ENCODE measurements around the gene CREB3.

DNA sequence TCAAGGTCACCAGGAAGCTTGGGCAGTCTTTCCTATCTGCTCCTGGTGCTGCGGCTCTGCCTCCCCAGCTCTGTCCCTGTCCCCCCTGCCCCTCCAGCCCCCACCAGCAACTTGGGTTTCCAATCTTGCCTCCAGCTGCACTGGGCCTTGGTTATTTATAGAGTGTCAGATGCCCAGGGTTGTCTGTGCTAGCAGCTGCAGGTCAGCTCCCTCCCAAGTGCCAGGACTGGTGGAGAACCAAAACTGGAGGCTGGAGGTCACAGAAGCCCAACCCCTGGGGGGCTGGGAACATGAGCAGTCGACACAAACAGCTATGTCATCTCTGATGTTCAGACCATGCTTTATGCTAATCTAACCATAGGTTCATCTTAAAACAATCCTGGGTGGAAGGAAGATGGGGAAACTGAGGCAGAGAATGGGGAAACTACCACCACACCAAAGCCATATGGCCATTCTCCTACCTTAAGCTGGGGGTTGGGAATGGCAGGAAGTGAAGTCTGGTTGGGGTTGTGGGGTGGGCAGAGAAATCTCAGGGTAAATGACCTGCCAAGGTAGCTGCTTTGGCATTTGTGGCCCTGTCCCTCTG is 44.4 kb upstream of the CREB3 start:
- no peak for TF ChIP-seq EZH2 (IDR thresholded peaks at IDR 0.05; ENCODE audit: low read depth)
- TF ChIP-seq, protein P1, sequence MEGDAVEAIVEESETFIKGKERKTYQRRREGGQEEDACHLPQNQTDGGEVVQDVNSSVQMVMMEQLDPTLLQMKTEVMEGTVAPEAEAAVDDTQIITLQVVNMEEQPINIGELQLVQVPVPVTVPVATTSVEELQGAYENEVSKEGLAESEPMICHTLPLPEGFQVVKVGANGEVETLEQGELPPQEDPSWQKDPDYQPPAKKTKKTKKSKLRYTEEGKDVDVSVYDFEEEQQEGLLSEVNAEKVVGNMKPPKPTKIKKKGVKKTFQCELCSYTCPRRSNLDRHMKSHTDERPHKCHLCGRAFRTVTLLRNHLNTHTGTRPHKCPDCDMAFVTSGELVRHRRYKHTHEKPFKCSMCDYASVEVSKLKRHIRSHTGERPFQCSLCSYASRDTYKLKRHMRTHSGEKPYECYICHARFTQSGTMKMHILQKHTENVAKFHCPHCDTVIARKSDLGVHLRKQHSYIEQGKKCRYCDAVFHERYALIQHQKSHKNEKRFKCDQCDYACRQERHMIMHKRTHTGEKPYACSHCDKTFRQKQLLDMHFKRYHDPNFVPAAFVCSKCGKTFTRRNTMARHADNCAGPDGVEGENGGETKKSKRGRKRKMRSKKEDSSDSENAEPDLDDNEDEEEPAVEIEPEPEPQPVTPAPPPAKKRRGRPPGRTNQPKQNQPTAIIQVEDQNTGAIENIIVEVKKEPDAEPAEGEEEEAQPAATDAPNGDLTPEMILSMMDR (conservative IDR thresholded peaks at IDR 0.05): no peak

Measured in PC-9 (cell line).